ENCODE data around the gene ISL2. TPM values are rescaled to one million over a fixed set of nuclear protein-coding genes. Genes with fewer than 3 reads are reported as not detected.
A peak's percentile ranks its signal among the peaks of the same experiment; 100 is the strongest.

The ISL2 gene
- total RNA-seq, 4 donors from 2014 or later = 2.6 to 6.3 (median 3.8) TPM

DNA sequence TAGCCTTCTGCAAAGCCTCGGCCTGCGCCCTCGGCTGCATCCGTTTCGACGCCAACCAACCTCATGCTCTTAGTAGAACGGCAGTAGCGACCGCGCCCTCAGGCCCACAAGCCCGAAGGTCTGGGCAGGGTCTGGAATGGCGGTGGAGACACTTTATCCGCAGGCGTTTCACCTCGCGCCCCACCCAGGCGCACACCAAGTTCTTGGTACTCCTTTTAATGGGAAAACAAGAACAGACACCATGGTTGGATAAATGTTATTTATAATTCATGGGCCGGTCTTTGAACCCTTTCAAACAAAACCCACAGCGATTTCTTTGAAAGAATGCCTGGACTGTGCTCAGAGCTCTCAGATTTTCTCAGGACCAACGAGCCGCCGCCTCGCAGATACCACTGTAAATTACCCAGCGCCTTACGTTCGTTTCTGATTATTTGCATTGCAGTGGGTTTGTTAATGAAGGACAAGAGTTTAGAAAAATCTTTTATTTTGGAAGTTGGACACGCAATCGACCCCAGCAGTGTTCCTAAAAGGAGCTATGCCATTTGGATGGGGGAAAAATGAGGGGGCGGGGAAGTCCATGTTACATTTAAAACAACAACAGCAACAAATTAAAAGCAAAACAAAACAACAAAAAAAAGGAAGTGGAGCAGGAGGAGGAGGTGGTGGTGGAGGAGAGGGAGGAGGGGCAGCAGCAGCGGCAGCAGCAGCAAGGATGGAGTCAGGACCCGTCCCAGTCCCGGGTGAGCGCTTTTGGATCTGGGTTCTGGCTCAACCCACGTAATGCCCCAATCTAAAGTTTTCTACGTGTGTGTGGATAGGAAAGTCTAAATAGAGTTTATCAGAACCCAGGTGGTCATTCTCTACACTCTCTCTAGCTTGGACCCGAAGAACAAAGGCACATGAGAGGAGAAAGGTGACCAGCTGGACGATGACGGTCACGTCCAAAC is 993 bp upstream of the ISL2 start:
- TF ChIP-seq POLR2A (IDR thresholded peaks at IDR 0.05) (no peak), POLR2AphosphoS5 (IDR thresholded peaks at IDR 0.05) (no peak), EP300 (IDR thresholded peaks at IDR 0.05) (no peak)
- TF ChIP-seq, protein P1, sequence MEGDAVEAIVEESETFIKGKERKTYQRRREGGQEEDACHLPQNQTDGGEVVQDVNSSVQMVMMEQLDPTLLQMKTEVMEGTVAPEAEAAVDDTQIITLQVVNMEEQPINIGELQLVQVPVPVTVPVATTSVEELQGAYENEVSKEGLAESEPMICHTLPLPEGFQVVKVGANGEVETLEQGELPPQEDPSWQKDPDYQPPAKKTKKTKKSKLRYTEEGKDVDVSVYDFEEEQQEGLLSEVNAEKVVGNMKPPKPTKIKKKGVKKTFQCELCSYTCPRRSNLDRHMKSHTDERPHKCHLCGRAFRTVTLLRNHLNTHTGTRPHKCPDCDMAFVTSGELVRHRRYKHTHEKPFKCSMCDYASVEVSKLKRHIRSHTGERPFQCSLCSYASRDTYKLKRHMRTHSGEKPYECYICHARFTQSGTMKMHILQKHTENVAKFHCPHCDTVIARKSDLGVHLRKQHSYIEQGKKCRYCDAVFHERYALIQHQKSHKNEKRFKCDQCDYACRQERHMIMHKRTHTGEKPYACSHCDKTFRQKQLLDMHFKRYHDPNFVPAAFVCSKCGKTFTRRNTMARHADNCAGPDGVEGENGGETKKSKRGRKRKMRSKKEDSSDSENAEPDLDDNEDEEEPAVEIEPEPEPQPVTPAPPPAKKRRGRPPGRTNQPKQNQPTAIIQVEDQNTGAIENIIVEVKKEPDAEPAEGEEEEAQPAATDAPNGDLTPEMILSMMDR (IDR thresholded peaks at IDR 0.05) = no peak
- H3K27me3 ChIP-seq = peaks cover 73% of the 10 kb centered on the region
- peaks cover 0 to 5% of the 10 kb centered on the region in 2 donors for H3K36me3 ChIP-seq
- peak overlapping the region; percentile 69 to 83 (median 80) for H3K27ac ChIP-seq
- 12 to 15% methylated on average over 32 to 38 of the region's 39 CpGs for WGBS, 2 donors (ENCODE audit: low coverage in 1 of 2)
- H3K4me1 ChIP-seq = peaks cover 0 to 57% (median 6%) of the 10 kb centered on the region in 3 donors
- ATAC-seq = peak; percentile 10
- H3K4me3 ChIP-seq = peak overlapping the region; percentile 48 to 58
- no peaks in the 10 kb centered on the region for H3K9me3 ChIP-seq

DNA sequence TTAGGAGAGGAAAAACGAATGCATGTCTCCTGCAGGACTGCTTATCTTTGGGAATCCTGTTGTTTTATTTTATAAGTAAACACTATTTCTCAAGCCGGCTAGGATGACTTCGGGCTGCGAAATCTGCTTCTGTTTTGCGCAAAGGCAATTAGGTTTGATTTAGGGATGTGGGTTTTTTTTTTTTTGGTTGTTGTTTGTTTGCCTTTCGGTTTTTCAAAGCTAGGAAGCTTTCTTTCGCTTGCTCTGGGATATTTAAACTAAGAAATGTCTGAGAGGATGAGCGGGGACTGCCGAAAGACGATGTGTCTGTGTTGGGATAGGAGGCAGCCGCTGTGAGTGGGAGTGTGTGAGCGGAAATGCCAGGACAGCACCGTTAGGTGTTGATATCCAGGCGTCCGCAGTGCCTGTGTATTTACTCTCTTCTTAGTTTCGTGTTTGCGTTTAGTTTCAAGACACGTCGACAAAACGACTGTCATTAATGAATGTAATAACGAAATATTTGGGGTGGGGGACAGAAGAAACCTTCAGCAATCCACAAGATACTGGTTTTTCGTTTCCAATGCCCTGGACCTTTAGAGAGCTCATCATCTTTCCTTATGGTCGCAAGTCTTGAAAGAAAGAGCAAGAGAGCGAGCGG is 604 bp downstream of the ISL2 start:
- Histone ChIP-seq H3K4me3 (peak overlapping the region; percentile 48 to 58), H3K9me3 (no peaks in the 10 kb centered on the region), H3K36me3 (peaks cover 0 to 21% of the 10 kb centered on the region in 2 donors), H3K4me1 (peaks cover 0 to 72% (median 6%) of the 10 kb centered on the region in 3 donors), H3K27ac (peak overlapping the region; percentile 69 to 83 (median 80)), H3K27me3 (peaks cover 89% of the 10 kb centered on the region)
- WGBS, 2 donors (ENCODE audit: low coverage in 1 of 2) = 2 to 13% methylated on average over 15 to 22 of the region's 25 CpGs
- ATAC-seq = no peak
- TF ChIP-seq POLR2A (IDR thresholded peaks at IDR 0.05) (no peak), POLR2AphosphoS5 (IDR thresholded peaks at IDR 0.05) (peak; percentile 6)

DNA sequence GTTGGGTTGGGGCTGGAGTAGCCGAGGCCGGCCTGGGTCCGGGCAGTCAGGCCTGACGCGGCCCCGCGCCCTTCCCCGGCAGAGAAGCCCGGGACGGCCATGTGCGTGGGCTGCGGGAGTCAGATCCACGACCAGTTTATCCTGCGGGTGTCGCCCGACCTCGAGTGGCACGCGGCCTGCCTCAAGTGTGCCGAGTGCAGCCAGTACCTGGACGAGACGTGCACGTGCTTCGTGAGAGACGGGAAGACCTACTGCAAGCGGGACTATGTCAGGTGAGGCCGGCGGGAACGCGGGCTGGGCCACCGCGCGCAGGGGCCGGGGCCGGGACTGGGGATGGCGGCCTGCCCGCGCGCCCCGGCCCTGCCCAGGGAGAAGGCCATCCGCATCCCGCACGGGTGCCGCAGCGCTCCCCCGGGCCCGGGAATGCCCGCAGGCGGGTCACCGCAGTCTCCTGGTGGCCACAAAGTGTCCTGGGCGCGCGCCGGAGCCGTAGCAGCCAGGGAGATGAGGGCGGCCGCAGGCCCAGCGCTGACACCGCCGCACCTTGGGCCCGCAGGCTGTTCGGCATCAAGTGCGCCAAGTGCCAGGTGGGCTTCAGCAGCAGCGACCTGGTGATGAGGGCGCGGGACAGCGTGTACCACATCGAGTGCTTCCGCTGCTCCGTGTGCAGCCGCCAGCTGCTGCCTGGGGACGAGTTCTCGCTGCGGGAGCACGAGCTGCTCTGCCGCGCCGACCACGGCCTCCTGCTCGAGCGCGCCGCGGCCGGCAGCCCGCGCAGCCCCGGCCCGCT is 1.3 kb downstream of the ISL2 start:
- H3K36me3 ChIP-seq = peaks cover 0 to 27% of the 10 kb centered on the region in 2 donors
- ATAC-seq = no peak
- peaks cover 93% of the 10 kb centered on the region for H3K27me3 ChIP-seq
- TF ChIP-seq, protein P1 (IDR thresholded peaks at IDR 0.05) = peak in 3 of 4 experiments; percentile 8 to 31 (median 11)
- TF ChIP-seq EP300 (IDR thresholded peaks at IDR 0.05) (no peak), POLR2A (IDR thresholded peaks at IDR 0.05) (no peak), POLR2AphosphoS5 (IDR thresholded peaks at IDR 0.05) (no peak)
- WGBS, 2 donors (ENCODE audit: low coverage in 1 of 2) = no CpG with 5 or more reads among the region's 89 CpGs
- no peaks in the 10 kb centered on the region for H3K9me3 ChIP-seq
- H3K4me1 ChIP-seq = peaks cover 0 to 78% (median 6%) of the 10 kb centered on the region in 3 donors
- H3K27ac ChIP-seq = peak overlapping the region; percentile 69 to 83 (median 80)
- peak overlapping the region; percentile 48 to 58 for H3K4me3 ChIP-seq

DNA sequence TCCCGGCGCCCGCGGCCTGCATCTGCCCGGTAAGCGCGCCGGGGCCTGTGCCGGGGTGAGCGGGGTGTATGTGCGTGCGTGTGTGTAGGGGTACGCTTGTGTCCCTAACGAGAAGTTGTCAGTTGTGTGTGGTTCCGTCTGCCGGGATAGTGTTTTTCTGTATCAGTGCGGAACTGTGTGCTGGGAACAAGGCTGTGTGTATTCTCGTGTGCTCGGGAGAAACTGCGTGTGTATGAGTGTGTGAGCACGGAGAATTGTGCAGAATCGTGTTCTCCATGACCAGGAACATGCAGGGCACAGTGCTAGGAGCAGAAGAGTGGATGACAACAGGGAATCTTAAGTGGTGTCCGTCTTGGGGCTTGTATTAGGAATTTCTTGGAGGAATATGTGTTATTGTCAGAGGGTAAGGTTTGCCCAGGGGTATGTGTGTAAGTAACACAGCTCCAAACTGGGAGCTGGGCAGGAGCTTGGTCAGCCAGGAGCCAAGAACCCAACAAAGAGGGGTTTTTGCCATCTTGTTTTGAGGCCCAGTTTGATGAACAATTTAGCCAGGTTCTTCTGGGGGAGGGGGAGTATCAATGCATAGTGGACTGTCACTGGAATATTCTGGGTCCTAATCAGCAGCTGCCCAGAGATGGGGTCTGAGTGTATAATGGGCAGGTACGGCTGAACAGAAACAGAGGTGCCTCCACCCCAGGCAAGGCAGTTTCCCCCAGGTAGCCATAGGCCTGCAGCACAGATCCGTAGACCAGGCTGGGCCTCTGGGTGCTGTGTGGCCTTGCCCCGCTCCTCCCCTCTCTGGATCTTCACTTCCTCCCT is 2.1 kb downstream of the ISL2 start:
- Histone ChIP-seq H3K36me3 (peaks cover 0 to 27% of the 10 kb centered on the region in 2 donors), H3K4me3 (peak overlapping the region; percentile 48 to 58), H3K4me1 (peaks cover 0 to 82% (median 6%) of the 10 kb centered on the region in 3 donors), H3K27ac (peak overlapping the region in 3 of 4 donors; percentile 77 to 83 (median 82)), H3K27me3 (peaks cover 93% of the 10 kb centered on the region), H3K9me3 (no peaks in the 10 kb centered on the region)
- WGBS, 2 donors (ENCODE audit: low coverage in 1 of 2) = 66 to 68% methylated on average over 4 to 8 of the region's 26 CpGs
- ATAC-seq = no peak
- TF ChIP-seq, protein P1 (IDR thresholded peaks at IDR 0.05) = no peak
- TF ChIP-seq POLR2A (IDR thresholded peaks at IDR 0.05) = no peak
- no peak for TF ChIP-seq EP300 (IDR thresholded peaks at IDR 0.05)
- no peak for TF ChIP-seq POLR2AphosphoS5 (IDR thresholded peaks at IDR 0.05)

Measured in gastroesophageal sphincter (tissue), 4 donors.